Neural progenitor cell (in vitro differentiated cells): ENCODE results near the gene SPOP.

Experiments used
- CTCF ChIP-seq: fragments of 200-600 bp; sonication (generic); IDR thresholded peaks from 2 replicates; pipeline ENCODE4 v1.5.1; 2017; ENCODE audit warnings: antibody characterized with exemption, mild to moderate bottlenecking
- EZH2phosphoT487 ChIP-seq: fragments of 200-600 bp; sonication (generic); IDR thresholded peaks from 2 replicates; pipeline ENCODE4 v1.6.1; 2017; ENCODE audit warnings: antibody characterized with exemption

DNA sequence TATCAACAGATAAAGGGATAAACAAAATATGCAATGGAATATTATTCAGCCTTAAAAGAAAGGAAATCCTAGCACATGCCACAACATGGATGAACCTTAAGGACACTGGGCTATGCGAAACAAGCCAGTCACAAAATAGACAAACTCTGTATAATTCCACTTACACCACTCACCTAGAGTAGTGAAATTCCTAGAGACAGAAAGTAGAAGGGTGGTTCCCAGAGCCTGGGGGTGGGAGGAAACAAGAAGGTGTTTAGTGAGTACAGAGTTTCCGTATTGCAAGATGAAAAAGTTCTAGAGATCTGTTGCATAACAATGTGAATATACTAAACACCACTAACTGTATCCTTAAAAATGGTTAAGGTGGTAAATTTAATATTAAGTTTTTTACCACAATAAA is 10.0 kb downstream of the SPOP start:
- no peak for TF ChIP-seq CTCF
- TF ChIP-seq EZH2phosphoT487: no peak
